ENCODE measurements around the gene AGPS. TPM values are rescaled to one million over a fixed set of nuclear protein-coding genes. Genes with fewer than 3 reads are reported as not detected.

The AGPS gene
- total and polyA plus RNA-seq, 9 of the 15 experiments (the other 6 are each of a cell fraction or from before 2014, with no cell fraction given): 15.5 to 211 (median 63.1) TPM

DNA sequence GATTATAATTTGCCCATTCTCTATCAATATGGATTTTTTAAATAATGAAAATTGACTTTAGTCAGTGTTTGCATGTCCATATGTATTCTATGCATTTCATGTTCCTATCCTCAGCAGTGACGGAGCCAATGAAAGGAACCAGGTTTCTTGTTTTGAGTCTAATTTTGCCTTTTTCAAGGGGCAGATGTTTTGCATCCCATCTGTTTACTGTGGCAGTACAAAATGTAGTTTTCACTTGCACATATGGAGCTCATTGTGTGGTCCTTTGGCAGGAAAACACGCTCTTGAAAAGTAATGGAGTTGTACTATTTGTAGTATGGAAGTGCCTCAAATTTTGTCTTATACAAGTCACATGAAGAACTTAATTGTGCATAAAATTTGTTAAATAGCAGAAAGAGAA is 127.8 kb downstream of the AGPS start (continued):
- TF ChIP-seq ZNF668 (CRISPR knock-in tag; IDR thresholded peaks at IDR 0.05) (no peak), ILK (tag; IDR thresholded peaks at IDR 0.05; ENCODE audit: borderline replicate concordance, low read depth) (no peak), RB1 (IDR thresholded peaks at IDR 0.05; ENCODE audit: low read depth) (no peak), FOXM1 (IDR thresholded peaks at IDR 0.05; ENCODE audit: low read depth) (no peak), FOXM1 (CRISPR knock-in tag; IDR thresholded peaks at IDR 0.05; ENCODE audit: low read depth) (no peak)

- no peaks in the 10 kb centered on the region for H4K20me1 ChIP-seq (replicated peaks; ENCODE audit: control insufficient read depth, insufficient read depth, low read length)
- H2AFZ ChIP-seq (ENCODE audit: low read depth, low read length): no peak overlapping the region
- no peak overlapping the region for H3K27ac ChIP-seq (ENCODE audit: extremely low read depth, low read depth, low read length)
- peaks cover 48% of the 10 kb centered on the region; the same call in 1 of the 3 replicates for H3K36me3 ChIP-seq (ENCODE audit: control insufficient read depth, insufficient read depth, low read length)
- BruUV-seq (replicated peaks): no TSS peak
- no peaks in the 10 kb centered on the region for H3K9me3 ChIP-seq (replicated peaks; ENCODE audit: control insufficient read depth, insufficient read depth, low read depth, low read length)
- no peak overlapping the region for H3K9ac ChIP-seq (ENCODE audit: insufficient read depth in 1 of 2, low read depth in 2 of 2, low read length in 2 of 2)
- H3K4me3 ChIP-seq: no peak overlapping the region
- ChIA-PET POLR2A (interaction anchor here (0.7 to 1.5 kb wide), 6 partner anchors 10 to 230 kb away, joined by 3 to 5 read pairs (median 3); no protein-coding TSS in a partner anchor), CTCF (ENCODE audit: low intra/inter-chr PET ratio) (no interaction called here)
- H3K9me1 ChIP-seq (ENCODE audit: control insufficient read depth, insufficient read depth, low read length): no peaks in the 10 kb centered on the region
- no peaks in the 10 kb centered on the region for H3K79me2 ChIP-seq (ENCODE audit: control insufficient read depth, insufficient read depth, low read length)
- FAIRE-seq: no peak
- ATAC-seq: no peak
- H3K4me1 ChIP-seq (replicated peaks in 1 of 2; ENCODE audit: control insufficient read depth in 2 of 2, insufficient read depth in 2 of 2, low read length in 2 of 2): no peaks in the 10 kb centered on the region
- in situ Hi-C loops (cut with MboI): no loop called here
- 69% methylated on average over 3 of the region's 3 CpGs for WGBS (ENCODE audit: insufficient coverage, low coverage, missing lambda C conversion rate)
- no peak for DNase-seq (ENCODE audit: extremely low read depth in 1 of 4, low spot score in 3 of 4)
- TF ChIP-seq, protein P1, sequence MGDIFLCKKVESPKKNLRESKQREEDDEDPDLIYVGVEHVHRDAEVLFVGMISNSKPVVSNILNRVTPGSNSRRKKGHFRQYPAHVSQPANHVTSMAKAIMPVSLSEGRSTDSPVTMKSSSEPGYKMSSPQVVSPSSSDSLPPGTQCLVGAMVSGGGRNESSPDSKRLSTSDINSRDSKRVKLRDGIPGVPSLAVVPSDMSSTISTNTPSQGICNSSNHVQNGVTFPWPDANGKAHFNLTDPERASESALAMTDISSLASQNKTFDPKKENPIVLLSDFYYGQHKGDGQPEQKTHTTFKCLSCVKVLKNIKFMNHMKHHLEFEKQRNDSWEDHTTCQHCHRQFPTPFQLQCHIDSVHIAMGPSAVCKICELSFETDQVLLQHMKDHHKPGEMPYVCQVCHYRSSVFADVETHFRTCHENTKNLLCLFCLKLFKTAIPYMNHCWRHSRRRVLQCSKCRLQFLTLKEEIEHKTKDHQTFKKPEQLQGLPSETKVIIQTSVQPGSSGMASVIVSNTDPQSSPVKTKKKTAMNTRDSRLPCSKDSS (IDR thresholded peaks at IDR 0.05; ENCODE audit: low read depth, partially characterized antibody): no peak
- no peak for TF ChIP-seq POLR2AphosphoS2 (IDR thresholded peaks at IDR 0.05; ENCODE audit: low read length)
- intact Hi-C loops (cut with micrococcal nuclease): no loop called here
- H3K4me2 ChIP-seq (ENCODE audit: insufficient read depth, low read length): no peak overlapping the region
- H3K27me3 ChIP-seq (ENCODE audit: control insufficient read depth in 2 of 2, insufficient read depth in 2 of 2, low read length in 2 of 2): no peaks in the 10 kb centered on the region
Measured at GRCh38 chr2:177523781-177524180, 131.2 kb downstream of the AGPS start.
